Erythroblast (primary cell): ENCODE measurements around the gene RETREG1.

Experiments used
- GATA1 ChIP-seq: IDR thresholded peaks from 2 replicates; pipeline ENCODE4 v1.6.1; 2011; ENCODE audit warnings: low read depth, mild to moderate bottlenecking, control low read depth, low read length, moderate library complexity
- POLR2A ChIP-seq: IDR thresholded peaks from 2 replicates; pipeline ENCODE4 v1.6.1; 2011; ENCODE audit warnings: mild to moderate bottlenecking, low read length

DNA sequence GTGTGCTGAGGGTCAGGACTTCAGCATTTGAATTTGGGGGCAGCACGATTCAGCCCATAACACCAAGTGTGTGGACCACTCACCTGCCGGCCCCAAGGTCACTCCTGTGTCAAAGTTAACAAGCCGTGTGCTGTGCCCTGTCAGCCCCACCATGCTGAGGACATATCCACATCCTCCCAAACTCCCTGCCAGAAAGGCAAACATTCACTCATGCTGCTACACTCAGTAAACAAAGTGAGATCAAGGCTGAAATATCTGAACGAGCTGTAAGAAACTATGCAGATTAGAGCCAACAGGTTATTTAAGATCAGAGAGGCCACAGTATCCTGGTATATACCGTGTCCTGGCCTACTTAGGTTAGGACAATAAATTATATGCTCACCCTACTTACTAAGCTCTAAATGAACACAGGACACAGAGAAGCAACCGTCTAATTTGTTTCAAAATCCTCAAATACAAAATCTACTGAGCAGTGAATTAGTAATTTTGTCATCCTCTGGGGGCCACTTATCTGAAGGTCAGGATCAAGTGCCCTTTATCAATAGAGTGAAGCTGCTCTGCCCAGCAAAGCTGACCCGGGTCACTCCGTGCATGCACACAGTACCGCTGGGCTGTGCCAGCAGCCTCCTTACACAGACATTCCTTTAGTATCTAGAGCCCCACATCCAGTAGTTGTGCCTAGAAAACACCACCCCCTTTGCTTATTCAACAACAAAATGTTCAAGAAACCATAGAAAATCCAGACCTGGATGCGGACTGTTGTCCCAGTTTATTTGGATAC lies 28.2 kb downstream of the RETREG1 start:
- TF ChIP-seq POLR2A: no peak
- no peak for TF ChIP-seq GATA1
